HEK293T (cell line): Measurements from ENCODE around the gene SHROOM1.

Experiments used
- BHLHE40 ChIP-seq: fragments of 450-650 bp; IDR thresholded peaks from 2 replicates; pipeline ENCODE4 v1.6.1; 2016; ENCODE audit warnings: mild to moderate bottlenecking, moderate library complexity, borderline replicate concordance
- CTBP1 ChIP-seq: fragments of 450-650 bp; IDR thresholded peaks from 2 replicates; pipeline ENCODE4 v1.6.1; 2016; ENCODE audit warnings: borderline replicate concordance
- FOXA1 ChIP-seq: fragments of 450-650 bp; IDR thresholded peaks from 2 replicates; pipeline ENCODE4 v1.6.1; 2016; ENCODE audit warnings: mild to moderate bottlenecking
- HDGF ChIP-seq: fragments of 450-650 bp; IDR thresholded peaks from 2 replicates; pipeline ENCODE4 v1.6.1; 2017; ENCODE audit warnings: antibody characterized with exemption, borderline replicate concordance
- SP1 ChIP-seq: fragments of 450-650 bp; IDR thresholded peaks from 2 replicates; pipeline ENCODE4 v1.6.1; 2017
- SUZ12 ChIP-seq: fragments of 450-650 bp; IDR thresholded peaks from 2 replicates; pipeline ENCODE4 v1.6.1; 2016; ENCODE audit warnings: mild to moderate bottlenecking
- TARDBP ChIP-seq: fragments of 450-650 bp; IDR thresholded peaks from 2 replicates; pipeline ENCODE4 v1.6.1; 2016
- ZNF384 ChIP-seq: fragments of 450-650 bp; IDR thresholded peaks from 2 replicates; pipeline ENCODE4 v1.6.1; 2016

- TF ChIP-seq HDGF (no peak), CTBP1 (no peak), BHLHE40 (no peak), SP1 (no peak), ZNF384 (no peak), TARDBP (no peak), SUZ12 (no peak), FOXA1 (no peak)
Measured at GRCh38 chr5:132877938-132878337, 47.5 kb upstream of the SHROOM1 start.
